Adipocyte (in vitro differentiated cells): Measurements from ENCODE around the gene COTL1.
"Not testable (repeated sequence)": the region's sequence is repeated elsewhere in the genome, so short reads cannot be mapped to it uniquely, and the experiment has no call there.

Source experiments
- DNase-seq: peaks from one replicate; pipeline ENCODE4 v3.0.0-alpha.2; 2015; ENCODE audit warnings: low read depth
- H3K27me3 ChIP-seq: replicated peaks from 2 replicates; pipeline ENCODE4 v1.7.0; 2013; ENCODE audit warnings: mild to moderate bottlenecking, low read length, moderate library complexity; ENCODE audit not compliant: control insufficient read depth, insufficient read depth
- H3K36me3 ChIP-seq: 2 replicates; pipeline ENCODE4 v1.7.0; 2013; ENCODE audit warnings: low read length, mild to moderate bottlenecking, moderate library complexity; ENCODE audit not compliant: control insufficient read depth, insufficient read depth, severe bottlenecking
- H3K4me1 ChIP-seq: 2 replicates; pipeline ENCODE4 v1.7.0; 2013; ENCODE audit warnings: mild to moderate bottlenecking, low read length, moderate library complexity; ENCODE audit not compliant: control insufficient read depth, insufficient read depth
- H3K4me3 ChIP-seq: 2 replicates; pipeline ENCODE4 v1.7.0; 2013; ENCODE audit warnings: mild to moderate bottlenecking, low read length, moderate library complexity
- H3K9ac ChIP-seq: 2 replicates; pipeline ENCODE4 v1.7.0; 2013; ENCODE audit warnings: mild to moderate bottlenecking, low read length, moderate library complexity
- H3K9me3 ChIP-seq: 2 replicates; pipeline ENCODE4 v1.7.0; 2013; ENCODE audit warnings: mild to moderate bottlenecking, low read length, moderate library complexity; ENCODE audit not compliant: control insufficient read depth

Gene COTL1

GRCh38 chr16:84566545-84567257 is 51.2 kb downstream of the COTL1 start:
- H3K9ac ChIP-seq: no peak overlapping the region
- peaks cover 38% of the 10 kb centered on the region for H3K36me3 ChIP-seq
- no peak overlapping the region for H3K4me3 ChIP-seq
- H3K4me1 ChIP-seq: peaks cover 3% of the 10 kb centered on the region
- peaks cover 9% of the 10 kb centered on the region for H3K9me3 ChIP-seq
- no peaks in the 10 kb centered on the region for H3K27me3 ChIP-seq
- no peak for DNase-seq

- peaks cover 9% of the 10 kb centered on the region for H3K9me3 ChIP-seq
- DNase-seq: no peak
- peaks cover under 1% of the 10 kb centered on the region for H3K4me1 ChIP-seq
- H3K4me3 ChIP-seq: no peak overlapping the region
- H3K27me3 ChIP-seq: no peaks in the 10 kb centered on the region
- peaks cover 38% of the 10 kb centered on the region for H3K36me3 ChIP-seq
- H3K9ac ChIP-seq: no peak overlapping the region
Observed at GRCh38 chr16:84565669-84566495, 52.0 kb downstream of the COTL1 start.

- Histone ChIP-seq H3K36me3 (peaks cover 34% of the 10 kb centered on the region), H3K9ac (no peak overlapping the region), H3K4me1 (no peaks in the 10 kb centered on the region), H3K27me3 (no peaks in the 10 kb centered on the region), H3K4me3 (no peak overlapping the region), H3K9me3 (no peaks in the 10 kb centered on the region)
- no peak for DNase-seq
Observed at GRCh38 chr16:84563786-84564420, 54.0 kb downstream of the COTL1 start.

- DNase-seq: no peak
- Histone ChIP-seq H3K36me3 (peaks cover 32% of the 10 kb centered on the region), H3K9ac (no peak overlapping the region)
Observed at GRCh38 chr16:84563064-84563715, 54.7 kb downstream of the COTL1 start.

GRCh38 chr16:84562174-84562815 is 55.6 kb downstream of the COTL1 start:
- no peak for DNase-seq
- H3K9me3 ChIP-seq: no peaks in the 10 kb centered on the region
- H3K4me3 ChIP-seq: no peak overlapping the region
- H3K36me3 ChIP-seq: peaks cover 31% of the 10 kb centered on the region
- H3K27me3 ChIP-seq: no peaks in the 10 kb centered on the region
- no peaks in the 10 kb centered on the region for H3K4me1 ChIP-seq
- no peak overlapping the region for H3K9ac ChIP-seq

More at GRCh38 chr16:84563064-84563715, 54.7 kb downstream of the COTL1 start:
- Histone ChIP-seq H3K4me3 (no peak overlapping the region), H3K4me1 (no peaks in the 10 kb centered on the region), H3K27me3 (no peaks in the 10 kb centered on the region), H3K9me3 (no peaks in the 10 kb centered on the region)

- Histone ChIP-seq H3K9ac (no peak overlapping the region), H3K9me3 (no peaks in the 10 kb centered on the region), H3K27me3 (no peaks in the 10 kb centered on the region), H3K36me3 (peaks cover 27% of the 10 kb centered on the region), H3K4me1 (no peaks in the 10 kb centered on the region), H3K4me3 (no peak overlapping the region)
- no peak for DNase-seq
Observed at GRCh38 chr16:84561291-84561690, 56.6 kb downstream of the COTL1 start.

GRCh38 chr16:84560269-84560668 is 57.6 kb downstream of the COTL1 start:
- peaks cover 17% of the 10 kb centered on the region for H3K36me3 ChIP-seq
- no peak for DNase-seq
- no peak overlapping the region for H3K9ac ChIP-seq
- H3K4me3 ChIP-seq: no peak overlapping the region
- no peaks in the 10 kb centered on the region for H3K27me3 ChIP-seq
- H3K4me1 ChIP-seq: no peaks in the 10 kb centered on the region
- no peaks in the 10 kb centered on the region for H3K9me3 ChIP-seq

GRCh38 chr16:84559311-84559932 is 58.5 kb downstream of the COTL1 start:
- DNase-seq: no peak
- Histone ChIP-seq H3K4me1 (no peaks in the 10 kb centered on the region), H3K27me3 (no peaks in the 10 kb centered on the region), H3K9me3 (no peaks in the 10 kb centered on the region), H3K4me3 (no peak overlapping the region), H3K36me3 (peaks cover 12% of the 10 kb centered on the region), H3K9ac (no peak overlapping the region)

GRCh38 chr16:84558850-84559249 is 59.0 kb downstream of the COTL1 start:
- not testable (repeated sequence) for DNase-seq, H3K9me3 ChIP-seq, H3K4me1 ChIP-seq, H3K36me3 ChIP-seq, H3K9ac ChIP-seq, H3K4me3 ChIP-seq, H3K27me3 ChIP-seq

- Histone ChIP-seq H3K9ac (no peak overlapping the region), H3K9me3 (no peaks in the 10 kb centered on the region), H3K4me1 (no peaks in the 10 kb centered on the region), H3K36me3 (no peaks in the 10 kb centered on the region), H3K4me3 (no peak overlapping the region), H3K27me3 (peaks cover 4% of the 10 kb centered on the region)
- no peak for DNase-seq
Observed at GRCh38 chr16:84557504-84557903, 60.4 kb downstream of the COTL1 start.
